Stimulated activated CD8-positive, alpha-beta memory T cell treated with anti-CD3 and anti-CD28 coated beads, Interleukin-12 subunit alpha, Interleukin-12 subunit beta, amount 100 ng/mL, for 24 hours (primary cell): Measurements from ENCODE around the gene ZFP62.
A peak's percentile ranks its signal among the peaks of the same experiment; 100 is the strongest.

Experiments
- DNase-seq: peaks from one replicate; pipeline ENCODE4 v3.0.0-alpha.2; 2020; ENCODE audit errors: extremely low read depth

ZFP62 gene

GRCh38 chr5:180868960-180869359, 7.9 kb upstream of the ZFP62 start:
- peak; percentile 25 for DNase-seq

GRCh38 chr5:180866985-180867384, 5.9 kb upstream of the ZFP62 start:
- no peak for DNase-seq

GRCh38 chr5:180865981-180866695, 5.1 kb upstream of the ZFP62 start:
- no peak for DNase-seq

- no peak for DNase-seq
Observed at GRCh38 chr5:180862645-180863044, 1.6 kb upstream of the ZFP62 start.

- DNase-seq, result peak; percentile 10
Observed at GRCh38 chr5:180860273-180860886, 696 bp downstream of the ZFP62 start.

GRCh38 chr5:180858586-180858985, 2.5 kb downstream of the ZFP62 start:
- no peak for DNase-seq

- DNase-seq, result no peak
Observed at GRCh38 chr5:180853848-180854176, 7.3 kb downstream of the ZFP62 start.

- DNase-seq, result no peak
Observed at GRCh38 chr5:180853121-180853847, 7.8 kb downstream of the ZFP62 start.

- no peak for DNase-seq
Observed at GRCh38 chr5:180852495-180852894, 8.6 kb downstream of the ZFP62 start.

GRCh38 chr5:180850434-180851078, 10.5 kb downstream of the ZFP62 start:
- DNase-seq, result no peak

- no peak for DNase-seq
Observed at GRCh38 chr5:180849827-180850226, 11.2 kb downstream of the ZFP62 start.

- DNase-seq, result no peak
Observed at GRCh38 chr5:180848878-180849277, 12.2 kb downstream of the ZFP62 start.

- no peak for DNase-seq
Observed at GRCh38 chr5:180848265-180848664, 12.8 kb downstream of the ZFP62 start.

- DNase-seq, result no peak
Observed at GRCh38 chr5:180847026-180847425, 14.1 kb downstream of the ZFP62 start.

- no peak for DNase-seq
Observed at GRCh38 chr5:180844858-180845257, 16.2 kb downstream of the ZFP62 start.

GRCh38 chr5:180844432-180844831, 16.6 kb downstream of the ZFP62 start:
- no peak for DNase-seq

GRCh38 chr5:180839935-180840334, 21.1 kb downstream of the ZFP62 start:
- no peak for DNase-seq

GRCh38 chr5:180839227-180839626, 21.8 kb downstream of the ZFP62 start:
- no peak for DNase-seq

- no peak for DNase-seq
Observed at GRCh38 chr5:180837478-180837877, 23.6 kb downstream of the ZFP62 start.

- no peak for DNase-seq
Observed at GRCh38 chr5:180832638-180833068, 28.4 kb downstream of the ZFP62 start.

- DNase-seq, result peak; percentile 58
Observed at GRCh38 chr5:180831139-180832093, 29.7 kb downstream of the ZFP62 start.
